GM19238 (cell line): ENCODE results near the gene TECR.
"Not testable (repeated sequence)": the region's sequence is repeated elsewhere in the genome, so short reads cannot be mapped to it uniquely, and the experiment has no call there.

Experiments
- DNase-seq: peaks from one replicate; pipeline ENCODE4 v3.0.0; 2011; ENCODE audit warnings: low spot score; ENCODE audit not compliant: insufficient read length

TECR gene

GRCh38 chr19:14584372-14584771 is 55.0 kb downstream of the TECR start:
- DNase-seq, result not testable (repeated sequence)

GRCh38 chr19:14585187-14585586 is 55.8 kb downstream of the TECR start:
- not testable (repeated sequence) for DNase-seq

GRCh38 chr19:14589433-14589832 is 60.0 kb downstream of the TECR start:
- not testable (repeated sequence) for DNase-seq

- DNase-seq, result no peak
These were observed 66.2 kb downstream of the TECR start for GRCh38 chr19:14595558-14595957.

- no peak for DNase-seq
These were observed 70.3 kb downstream of the TECR start for GRCh38 chr19:14599548-14600147.

- peak; percentile 58 for DNase-seq
These were observed 74.6 kb downstream of the TECR start for GRCh38 chr19:14603990-14604387.

- DNase-seq, result no peak
These were observed 77.2 kb downstream of the TECR start for GRCh38 chr19:14606627-14607026.

- DNase-seq, result no peak
These were observed 81.7 kb downstream of the TECR start for GRCh38 chr19:14611051-14611450.

- not testable (repeated sequence) for DNase-seq
These were observed 82.8 kb downstream of the TECR start for GRCh38 chr19:14612242-14612641.

GRCh38 chr19:14612657-14613056 is 83.3 kb downstream of the TECR start:
- DNase-seq, result no peak

- DNase-seq, result not testable (repeated sequence)
These were observed 84.2 kb downstream of the TECR start for GRCh38 chr19:14613399-14614098.

- DNase-seq, result no peak
These were observed 84.7 kb downstream of the TECR start for GRCh38 chr19:14614099-14614412.
